NCI-H1105 (cell line): ENCODE measurements around the gene MMP21.
A peak's percentile ranks its signal among the peaks of the same experiment; 100 is the strongest.

ENCODE experiments used
- DNase-seq: peaks from one replicate; lab custom pipeline; 2025; lab: John Stamatoyannopoulos, UW

Gene MMP21

GRCh38 chr10:125762692-125763648 is 12.7 kb downstream of the MMP21 start:
- DNase-seq, result no peak

- no peak for DNase-seq
Observed at GRCh38 chr10:125761961-125762360, 13.7 kb downstream of the MMP21 start.

- DNase-seq, result no peak
Observed at GRCh38 chr10:125757742-125758141, 17.9 kb downstream of the MMP21 start.

- DNase-seq, result no peak
Observed at GRCh38 chr10:125756853-125757487, 18.7 kb downstream of the MMP21 start.

GRCh38 chr10:125756196-125756595 is 19.4 kb downstream of the MMP21 start:
- DNase-seq, result no peak

- no peak for DNase-seq
Observed at GRCh38 chr10:125747417-125747816, 28.2 kb downstream of the MMP21 start.

GRCh38 chr10:125744909-125745308 is 30.7 kb downstream of the MMP21 start:
- DNase-seq, result no peak

GRCh38 chr10:125742465-125742864 is 33.2 kb downstream of the MMP21 start:
- no peak for DNase-seq

- DNase-seq, result no peak
Observed at GRCh38 chr10:125739994-125740679, 35.5 kb downstream of the MMP21 start.

- DNase-seq, result no peak
Observed at GRCh38 chr10:125738206-125738605, 37.4 kb downstream of the MMP21 start.

GRCh38 chr10:125734823-125735222 is 40.8 kb downstream of the MMP21 start:
- DNase-seq, result no peak

- no peak for DNase-seq
Observed at GRCh38 chr10:125734148-125734547, 41.5 kb downstream of the MMP21 start.

GRCh38 chr10:125727436-125727835 is 48.2 kb downstream of the MMP21 start:
- DNase-seq, result no peak

- no peak for DNase-seq
Observed at GRCh38 chr10:125726914-125727313, 48.7 kb downstream of the MMP21 start.

GRCh38 chr10:125722811-125723210 is 52.8 kb downstream of the MMP21 start:
- DNase-seq, result no peak

- DNase-seq, result no peak
Observed at GRCh38 chr10:125721035-125721434, 54.6 kb downstream of the MMP21 start.

GRCh38 chr10:125720002-125720382 is 55.6 kb downstream of the MMP21 start:
- no peak for DNase-seq

GRCh38 chr10:125719173-125720001 is 56.2 kb downstream of the MMP21 start, which contains the start of gene EDRF1:
EDRF1 (plus strand) TSS chr10:125719709; CDS start chr10:125719808, 99 bp downstream.
- peak; percentile 92 for DNase-seq
